ENCODE results near the gene ISM2.

Gene ISM2

GRCh38 chr14:77474479-77475177 lies 24.0 kb downstream of the ISM2 start:
- no peak overlapping the region for H3K4me3 ChIP-seq (ENCODE audit: low read depth in 1 of 2, low read length in 2 of 2)
- ATAC-seq (ENCODE audit: insufficient read depth, low read depth) (no peak), DNase-seq (no peak)
- H3K4me2 ChIP-seq (ENCODE audit: insufficient read depth, low read length), result no peak overlapping the region
- no peak overlapping the region for H3K27ac ChIP-seq (ENCODE audit: low read length)
- no peaks in the 10 kb centered on the region for H3K4me1 ChIP-seq (ENCODE audit: insufficient read depth, low read length)
- H3K9ac ChIP-seq (ENCODE audit: low read depth, low read length), result no peak overlapping the region
- H2AFZ ChIP-seq (ENCODE audit: low read depth, low read length), result no peak overlapping the region
- no peaks in the 10 kb centered on the region; the same call in 1 of the 2 replicates for H3K36me3 ChIP-seq (ENCODE audit: insufficient read depth, low read length)
- H3K79me2 ChIP-seq (ENCODE audit: insufficient read depth, low read length), result no peaks in the 10 kb centered on the region
- H4K20me1 ChIP-seq (ENCODE audit: insufficient read depth, low read length), result no peaks in the 10 kb centered on the region
- H3K9me3 ChIP-seq (ENCODE audit: insufficient read depth, low read length, severe bottlenecking), result no peaks in the 10 kb centered on the region
- TF ChIP-seq EZH2 (IDR thresholded peaks at IDR 0.05; ENCODE audit: borderline replicate concordance, low read depth, low read length, severe bottlenecking) (no peak), CTCF (IDR thresholded peaks at IDR 0.05; ENCODE audit: borderline replicate concordance, extremely low read depth, low read length, poor library complexity, severe bottlenecking) (no peak)
- no peaks in the 10 kb centered on the region for H3K27me3 ChIP-seq (ENCODE audit: insufficient read depth, low read length, poor library complexity)

GRCh38 chr14:77473921-77474320 lies 24.7 kb downstream of the ISM2 start:
- H3K4me1 ChIP-seq (ENCODE audit: insufficient read depth, low read length), result no peaks in the 10 kb centered on the region
- no peak for ATAC-seq (ENCODE audit: insufficient read depth, low read depth)
- no peak overlapping the region for H2AFZ ChIP-seq (ENCODE audit: low read depth, low read length)
- no peak overlapping the region for H3K4me2 ChIP-seq (ENCODE audit: insufficient read depth, low read length)
- no peaks in the 10 kb centered on the region for H3K9me3 ChIP-seq (ENCODE audit: insufficient read depth, low read length, severe bottlenecking)
- H3K27me3 ChIP-seq (ENCODE audit: insufficient read depth, low read length, poor library complexity), result no peaks in the 10 kb centered on the region
- no peak overlapping the region for H3K27ac ChIP-seq (ENCODE audit: low read length)
- peaks cover 5% of the 10 kb centered on the region for H3K36me3 ChIP-seq (ENCODE audit: insufficient read depth, low read length)
- no peak for DNase-seq
- TF ChIP-seq CTCF (IDR thresholded peaks at IDR 0.05; ENCODE audit: borderline replicate concordance, extremely low read depth, low read length, poor library complexity, severe bottlenecking) (no peak), EZH2 (IDR thresholded peaks at IDR 0.05; ENCODE audit: borderline replicate concordance, low read depth, low read length, severe bottlenecking) (no peak)
- H3K9ac ChIP-seq (ENCODE audit: low read depth, low read length), result no peak overlapping the region
- peaks cover 2% of the 10 kb centered on the region; the same call in 1 of the 2 replicates for H4K20me1 ChIP-seq (ENCODE audit: insufficient read depth, low read length)
- H3K4me3 ChIP-seq (ENCODE audit: low read depth in 1 of 2, low read length in 2 of 2), result no peak overlapping the region
- no peaks in the 10 kb centered on the region for H3K79me2 ChIP-seq (ENCODE audit: insufficient read depth, low read length)

- Histone ChIP-seq H3K4me1 (ENCODE audit: insufficient read depth, low read length) (no peaks in the 10 kb centered on the region), H3K9me3 (ENCODE audit: insufficient read depth, low read length, severe bottlenecking) (no peaks in the 10 kb centered on the region), H3K27me3 (ENCODE audit: insufficient read depth, low read length, poor library complexity) (no peaks in the 10 kb centered on the region), H3K27ac (ENCODE audit: low read length) (no peak overlapping the region), H3K79me2 (ENCODE audit: insufficient read depth, low read length) (no peaks in the 10 kb centered on the region), H3K36me3 (ENCODE audit: insufficient read depth, low read length) (peaks cover 37% of the 10 kb centered on the region), H3K9ac (ENCODE audit: low read depth, low read length) (no peak overlapping the region), H2AFZ (ENCODE audit: low read depth, low read length) (no peak overlapping the region), H3K4me2 (ENCODE audit: insufficient read depth, low read length) (no peak overlapping the region), H4K20me1 (ENCODE audit: insufficient read depth, low read length) (peaks cover 4% of the 10 kb centered on the region; the same call in 1 of the 2 replicates), H3K4me3 (ENCODE audit: low read depth in 1 of 2, low read length in 2 of 2) (no peak overlapping the region)
- ATAC-seq (ENCODE audit: insufficient read depth, low read depth) (no peak; the same call in 2 of the 3 replicates), DNase-seq (no peak)
- TF ChIP-seq EZH2 (IDR thresholded peaks at IDR 0.05; ENCODE audit: borderline replicate concordance, low read depth, low read length, severe bottlenecking) (no peak), CTCF (IDR thresholded peaks at IDR 0.05; ENCODE audit: borderline replicate concordance, extremely low read depth, low read length, poor library complexity, severe bottlenecking) (no peak)
Measured at GRCh38 chr14:77470224-77470870, 28.3 kb downstream of the ISM2 start.

Data from DND-41 (cell line).